HEK293 (cell line): ENCODE measurements around the gene SAE1.

Experiments
- FEZF1 ChIP-seq: fragments of 450-650 bp; formaldehyde crosslinking; IDR thresholded peaks from 2 replicates; pipeline ENCODE4 v1.5.1; 2016; ENCODE audit warnings: missing biosample characterization, missing genetic modification characterization
- KLF10 ChIP-seq: fragments of 450-650 bp; IDR thresholded peaks from 2 replicates; pipeline ENCODE4 v1.5.1; 2018; ENCODE audit warnings: missing biosample characterization, mild to moderate bottlenecking, missing genetic modification characterization
- KLF8 ChIP-seq: fragments of 450-650 bp; formaldehyde crosslinking; IDR thresholded peaks from 2 replicates; pipeline ENCODE4 v1.5.1; 2016; ENCODE audit warnings: missing biosample characterization, missing genetic modification characterization
- OSR2 ChIP-seq: fragments of 450-650 bp; formaldehyde crosslinking; IDR thresholded peaks from 2 replicates; pipeline ENCODE4 v1.5.1; 2016; ENCODE audit warnings: missing biosample characterization, missing genetic modification characterization
- OVOL3 ChIP-seq: fragments of 450-650 bp; formaldehyde crosslinking; IDR thresholded peaks from 2 replicates; pipeline ENCODE4 v1.5.1; 2016; ENCODE audit warnings: missing biosample characterization, missing genetic modification characterization
- PRDM1 ChIP-seq: fragments of 450-650 bp; formaldehyde crosslinking; IDR thresholded peaks from 2 replicates; pipeline ENCODE4; 2016; ENCODE audit warnings: missing biosample characterization, missing genetic modification characterization
- REPIN1 ChIP-seq: fragments of 450-650 bp; formaldehyde crosslinking; IDR thresholded peaks from 2 replicates; pipeline ENCODE4 v1.5.1; 2017; ENCODE audit warnings: missing biosample characterization, missing genetic modification characterization, low read depth
- SALL2 ChIP-seq: fragments of 450-650 bp; formaldehyde crosslinking; IDR thresholded peaks from 2 replicates; pipeline ENCODE4 v1.5.0; 2017; ENCODE audit warnings: missing biosample characterization, mild to moderate bottlenecking, missing genetic modification characterization, borderline replicate concordance
- YY1 ChIP-seq: fragments of 450-650 bp; formaldehyde crosslinking; IDR thresholded peaks from 2 replicates; pipeline ENCODE4 v1.5.1; 2018; ENCODE audit warnings: missing biosample characterization, missing genetic modification characterization
- YY2 ChIP-seq: fragments of 450-650 bp; formaldehyde crosslinking; IDR thresholded peaks from 2 replicates; pipeline ENCODE4 v1.5.1; 2016; ENCODE audit warnings: missing biosample characterization, missing genetic modification characterization
- ZFP41 ChIP-seq: fragments of 450-650 bp; formaldehyde crosslinking; IDR thresholded peaks from 2 replicates; pipeline ENCODE4 v1.5.1; 2016; ENCODE audit warnings: missing biosample characterization, missing genetic modification characterization, borderline replicate concordance
- ZNF10 ChIP-seq: fragments of 450-650 bp; formaldehyde crosslinking; IDR thresholded peaks from 2 replicates; pipeline ENCODE4 v1.5.1; 2017; ENCODE audit warnings: missing biosample characterization, missing genetic modification characterization
- ZNF133 ChIP-seq: fragments of 450-650 bp; formaldehyde crosslinking; IDR thresholded peaks from 2 replicates; pipeline ENCODE4 v1.5.1; 2016; ENCODE audit warnings: missing biosample characterization, missing genetic modification characterization
- ZNF155 ChIP-seq: fragments of 450-650 bp; formaldehyde crosslinking; IDR thresholded peaks from 2 replicates; pipeline ENCODE4 v1.5.1; 2016; ENCODE audit warnings: missing biosample characterization, missing genetic modification characterization
- ZNF19 ChIP-seq: fragments of 450-650 bp; formaldehyde crosslinking; IDR thresholded peaks from 2 replicates; pipeline ENCODE4; 2016; ENCODE audit warnings: missing biosample characterization, missing genetic modification characterization, low read depth
- ZNF248 ChIP-seq: fragments of 450-650 bp; formaldehyde crosslinking; IDR thresholded peaks from 2 replicates; pipeline ENCODE4 v1.5.1; 2017; ENCODE audit warnings: missing biosample characterization, missing genetic modification characterization
- ZNF292 ChIP-seq: fragments of 450-650 bp; formaldehyde crosslinking; IDR thresholded peaks from 2 replicates; pipeline ENCODE4 v1.5.1; 2016; ENCODE audit warnings: low read depth, missing biosample characterization, missing genetic modification characterization, borderline replicate concordance
- ZNF302 ChIP-seq: fragments of 450-650 bp; formaldehyde crosslinking; IDR thresholded peaks from 2 replicates; pipeline ENCODE4 v1.5.1; 2016; ENCODE audit warnings: missing biosample characterization, missing genetic modification characterization, low read depth
- ZNF501 ChIP-seq: fragments of 450-650 bp; formaldehyde crosslinking; IDR thresholded peaks from 2 replicates; pipeline ENCODE4 v1.5.1; 2016; ENCODE audit warnings: missing biosample characterization, missing genetic modification characterization
- ZNF521 ChIP-seq: fragments of 450-650 bp; formaldehyde crosslinking; IDR thresholded peaks from 2 replicates; pipeline ENCODE4 v1.5.1; 2017; ENCODE audit warnings: missing biosample characterization, mild to moderate bottlenecking, missing genetic modification characterization
- ZNF610 ChIP-seq: fragments of 450-650 bp; formaldehyde crosslinking; IDR thresholded peaks from 2 replicates; pipeline ENCODE4 v1.5.1; 2016; ENCODE audit warnings: missing biosample characterization, missing genetic modification characterization, borderline replicate concordance
- ZNF654 ChIP-seq: fragments of 450-650 bp; formaldehyde crosslinking; IDR thresholded peaks from 2 replicates; pipeline ENCODE4 v1.5.1; 2016; ENCODE audit warnings: low read depth, missing biosample characterization, missing genetic modification characterization
- ZNF677 ChIP-seq: fragments of 450-650 bp; IDR thresholded peaks from 2 replicates; pipeline ENCODE4 v1.5.0; 2018; ENCODE audit warnings: missing biosample characterization, mild to moderate bottlenecking, missing genetic modification characterization, moderate library complexity
- ZNF776 ChIP-seq: fragments of 450-650 bp; formaldehyde crosslinking; IDR thresholded peaks from 2 replicates; pipeline ENCODE4 v1.5.0; 2017; ENCODE audit warnings: missing biosample characterization, missing genetic modification characterization, borderline replicate concordance
- ZNF830 ChIP-seq: fragments of 450-650 bp; IDR thresholded peaks from 2 replicates; pipeline ENCODE4 v1.5.0; 2018; ENCODE audit warnings: missing biosample characterization, missing genetic modification characterization, low read depth, mild to moderate bottlenecking, moderate library complexity
- ZNF843 ChIP-seq: fragments of 450-650 bp; formaldehyde crosslinking; IDR thresholded peaks from 2 replicates; pipeline ENCODE4 v1.5.1; 2016; ENCODE audit warnings: missing biosample characterization, missing genetic modification characterization
- ZSCAN30 ChIP-seq: fragments of 450-650 bp; IDR thresholded peaks from 2 replicates; pipeline ENCODE4 v1.5.1; 2018; ENCODE audit warnings: missing biosample characterization, mild to moderate bottlenecking, missing genetic modification characterization, moderate library complexity
- TF ChIP-seq, protein P1 (sequence below): fragments of 450-650 bp; formaldehyde crosslinking; IDR thresholded peaks from 2 replicates; pipeline ENCODE4 v1.5.1; 2016; ENCODE audit warnings: missing biosample characterization, missing genetic modification characterization
- TF ChIP-seq, protein P2 (sequence below): fragments of 450-650 bp; formaldehyde crosslinking; IDR thresholded peaks from 2 replicates; pipeline ENCODE4 v1.5.1; 2016; ENCODE audit warnings: missing biosample characterization, missing genetic modification characterization
- TF ChIP-seq, protein P3 (sequence below): fragments of 450-650 bp; formaldehyde crosslinking; conservative IDR thresholded peaks from 2 replicates; pipeline ENCODE4 v1.5.1; 2016; ENCODE audit warnings: low read depth, missing biosample characterization, missing genetic modification characterization
- TF ChIP-seq, protein P4 (sequence below): fragments of 450-650 bp; formaldehyde crosslinking; IDR thresholded peaks from 2 replicates; pipeline ENCODE4 v1.5.1; 2017; ENCODE audit warnings: missing biosample characterization, missing genetic modification characterization

Gene SAE1

DNA sequence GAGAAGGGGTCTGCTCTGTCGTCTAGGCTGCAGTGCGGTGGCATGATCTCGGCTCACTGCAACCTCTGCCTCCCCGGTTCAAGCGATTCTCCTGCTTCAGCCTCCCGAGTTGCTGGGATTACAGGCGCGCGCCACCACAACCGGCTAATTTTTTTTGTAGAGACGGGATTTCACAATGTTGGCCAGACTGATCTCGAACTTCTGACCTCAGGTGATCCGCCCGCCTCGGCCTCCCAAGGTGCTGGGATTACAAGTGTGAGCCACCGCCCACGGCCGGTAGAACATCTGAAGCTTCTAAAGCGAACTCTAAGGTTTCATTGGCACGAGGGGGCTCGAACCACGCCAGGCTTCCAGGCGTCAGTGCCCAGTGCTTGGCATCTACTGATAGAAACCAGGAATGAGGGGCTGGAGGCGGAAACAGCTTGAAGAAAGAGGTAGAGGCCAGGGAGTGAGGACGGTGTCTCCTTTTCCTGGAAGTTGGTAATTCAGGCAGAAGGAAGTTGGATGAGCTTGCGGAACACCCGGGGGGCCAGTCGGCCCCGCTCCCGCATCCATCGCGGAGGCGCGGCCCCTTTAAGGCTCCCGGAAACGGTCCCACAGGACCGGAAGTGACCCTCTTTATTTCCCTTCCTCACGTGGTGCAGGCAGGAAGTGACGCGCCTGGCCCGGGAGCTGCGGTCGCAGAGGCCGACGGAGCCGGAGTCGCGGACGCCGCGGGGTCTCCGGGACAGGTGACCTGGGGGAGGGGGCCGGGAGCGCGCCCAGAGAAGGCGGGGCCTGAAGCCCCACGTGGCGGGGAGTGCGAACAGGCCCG, 125.5 kb downstream of the SAE1 start, which contains the start of gene CCDC9 (continued):
- TF ChIP-seq SALL2 (tag by site-specific recombination), result no peak
- TF ChIP-seq FEZF1 (tag by site-specific recombination), result no peak
- no peak for TF ChIP-seq ZNF776 (tag by site-specific recombination)
- TF ChIP-seq ZNF521 (tag by site-specific recombination), result no peak
- TF ChIP-seq, protein P1, sequence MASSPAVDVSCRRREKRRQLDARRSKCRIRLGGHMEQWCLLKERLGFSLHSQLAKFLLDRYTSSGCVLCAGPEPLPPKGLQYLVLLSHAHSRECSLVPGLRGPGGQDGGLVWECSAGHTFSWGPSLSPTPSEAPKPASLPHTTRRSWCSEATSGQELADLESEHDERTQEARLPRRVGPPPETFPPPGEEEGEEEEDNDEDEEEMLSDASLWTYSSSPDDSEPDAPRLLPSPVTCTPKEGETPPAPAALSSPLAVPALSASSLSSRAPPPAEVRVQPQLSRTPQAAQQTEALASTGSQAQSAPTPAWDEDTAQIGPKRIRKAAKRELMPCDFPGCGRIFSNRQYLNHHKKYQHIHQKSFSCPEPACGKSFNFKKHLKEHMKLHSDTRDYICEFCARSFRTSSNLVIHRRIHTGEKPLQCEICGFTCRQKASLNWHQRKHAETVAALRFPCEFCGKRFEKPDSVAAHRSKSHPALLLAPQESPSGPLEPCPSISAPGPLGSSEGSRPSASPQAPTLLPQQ (tag by site-specific recombination), result peak; percentile 100
- TF ChIP-seq, protein P2, sequence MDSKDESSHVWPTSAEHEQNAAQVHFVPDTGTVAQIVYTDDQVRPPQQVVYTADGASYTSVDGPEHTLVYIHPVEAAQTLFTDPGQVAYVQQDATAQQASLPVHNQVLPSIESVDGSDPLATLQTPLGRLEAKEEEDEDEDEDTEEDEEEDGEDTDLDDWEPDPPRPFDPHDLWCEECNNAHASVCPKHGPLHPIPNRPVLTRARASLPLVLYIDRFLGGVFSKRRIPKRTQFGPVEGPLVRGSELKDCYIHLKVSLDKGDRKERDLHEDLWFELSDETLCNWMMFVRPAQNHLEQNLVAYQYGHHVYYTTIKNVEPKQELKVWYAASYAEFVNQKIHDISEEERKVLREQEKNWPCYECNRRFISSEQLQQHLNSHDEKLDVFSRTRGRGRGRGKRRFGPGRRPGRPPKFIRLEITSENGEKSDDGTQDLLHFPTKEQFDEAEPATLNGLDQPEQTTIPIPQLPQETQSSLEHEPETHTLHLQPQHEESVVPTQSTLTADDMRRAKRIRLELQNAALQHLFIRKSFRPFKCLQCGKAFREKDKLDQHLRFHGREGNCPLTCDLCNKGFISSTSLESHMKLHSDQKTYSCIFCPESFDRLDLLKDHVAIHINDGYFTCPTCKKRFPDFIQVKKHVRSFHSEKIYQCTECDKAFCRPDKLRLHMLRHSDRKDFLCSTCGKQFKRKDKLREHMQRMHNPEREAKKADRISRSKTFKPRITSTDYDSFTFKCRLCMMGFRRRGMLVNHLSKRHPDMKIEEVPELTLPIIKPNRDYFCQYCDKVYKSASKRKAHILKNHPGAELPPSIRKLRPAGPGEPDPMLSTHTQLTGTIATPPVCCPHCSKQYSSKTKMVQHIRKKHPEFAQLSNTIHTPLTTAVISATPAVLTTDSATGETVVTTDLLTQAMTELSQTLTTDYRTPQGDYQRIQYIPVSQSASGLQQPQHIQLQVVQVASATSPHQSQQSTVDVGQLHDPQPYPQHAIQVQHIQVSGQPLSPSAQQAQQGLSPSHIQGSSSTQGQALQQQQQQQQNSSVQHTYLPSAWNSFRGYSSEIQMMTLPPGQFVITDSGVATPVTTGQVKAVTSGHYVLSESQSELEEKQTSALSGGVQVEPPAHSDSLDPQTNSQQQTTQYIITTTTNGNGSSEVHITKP (tag by site-specific recombination), result peak; percentile 55; the same call in 1 of the 2 replicates
- TF ChIP-seq KLF10 (tag by site-specific recombination), result peak; percentile 73; the same call in 1 of the 2 replicates
- no peak for TF ChIP-seq ZNF155 (tag by site-specific recombination)
- TF ChIP-seq, protein P3, sequence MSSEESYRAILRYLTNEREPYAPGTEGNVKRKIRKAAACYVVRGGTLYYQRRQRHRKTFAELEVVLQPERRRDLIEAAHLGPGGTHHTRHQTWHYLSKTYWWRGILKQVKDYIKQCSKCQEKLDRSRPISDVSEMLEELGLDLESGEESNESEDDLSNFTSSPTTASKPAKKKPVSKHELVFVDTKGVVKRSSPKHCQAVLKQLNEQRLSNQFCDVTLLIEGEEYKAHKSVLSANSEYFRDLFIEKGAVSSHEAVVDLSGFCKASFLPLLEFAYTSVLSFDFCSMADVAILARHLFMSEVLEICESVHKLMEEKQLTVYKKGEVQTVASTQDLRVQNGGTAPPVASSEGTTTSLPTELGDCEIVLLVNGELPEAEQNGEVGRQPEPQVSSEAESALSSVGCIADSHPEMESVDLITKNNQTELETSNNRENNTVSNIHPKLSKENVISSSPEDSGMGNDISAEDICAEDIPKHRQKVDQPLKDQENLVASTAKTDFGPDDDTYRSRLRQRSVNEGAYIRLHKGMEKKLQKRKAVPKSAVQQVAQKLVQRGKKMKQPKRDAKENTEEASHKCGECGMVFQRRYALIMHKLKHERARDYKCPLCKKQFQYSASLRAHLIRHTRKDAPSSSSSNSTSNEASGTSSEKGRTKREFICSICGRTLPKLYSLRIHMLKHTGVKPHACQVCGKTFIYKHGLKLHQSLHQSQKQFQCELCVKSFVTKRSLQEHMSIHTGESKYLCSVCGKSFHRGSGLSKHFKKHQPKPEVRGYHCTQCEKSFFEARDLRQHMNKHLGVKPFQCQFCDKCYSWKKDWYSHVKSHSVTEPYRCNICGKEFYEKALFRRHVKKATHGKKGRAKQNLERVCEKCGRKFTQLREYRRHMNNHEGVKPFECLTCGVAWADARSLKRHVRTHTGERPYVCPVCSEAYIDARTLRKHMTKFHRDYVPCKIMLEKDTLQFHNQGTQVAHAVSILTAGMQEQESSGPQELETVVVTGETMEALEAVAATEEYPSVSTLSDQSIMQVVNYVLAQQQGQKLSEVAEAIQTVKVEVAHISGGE (tag by site-specific recombination), result peak; percentile 95
- no peak for TF ChIP-seq ZNF830 (tag by site-specific recombination)
- TF ChIP-seq ZNF677 (tag by site-specific recombination), result no peak
- TF ChIP-seq, protein P4, sequence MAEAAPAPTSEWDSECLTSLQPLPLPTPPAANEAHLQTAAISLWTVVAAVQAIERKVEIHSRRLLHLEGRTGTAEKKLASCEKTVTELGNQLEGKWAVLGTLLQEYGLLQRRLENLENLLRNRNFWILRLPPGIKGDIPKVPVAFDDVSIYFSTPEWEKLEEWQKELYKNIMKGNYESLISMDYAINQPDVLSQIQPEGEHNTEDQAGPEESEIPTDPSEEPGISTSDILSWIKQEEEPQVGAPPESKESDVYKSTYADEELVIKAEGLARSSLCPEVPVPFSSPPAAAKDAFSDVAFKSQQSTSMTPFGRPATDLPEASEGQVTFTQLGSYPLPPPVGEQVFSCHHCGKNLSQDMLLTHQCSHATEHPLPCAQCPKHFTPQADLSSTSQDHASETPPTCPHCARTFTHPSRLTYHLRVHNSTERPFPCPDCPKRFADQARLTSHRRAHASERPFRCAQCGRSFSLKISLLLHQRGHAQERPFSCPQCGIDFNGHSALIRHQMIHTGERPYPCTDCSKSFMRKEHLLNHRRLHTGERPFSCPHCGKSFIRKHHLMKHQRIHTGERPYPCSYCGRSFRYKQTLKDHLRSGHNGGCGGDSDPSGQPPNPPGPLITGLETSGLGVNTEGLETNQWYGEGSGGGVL (tag by site-specific recombination), result no peak
- TF ChIP-seq YY2 (tag by site-specific recombination), result no peak
- TF ChIP-seq ZNF501 (tag by site-specific recombination), result no peak
- no peak for TF ChIP-seq YY1 (tag by site-specific recombination)
- no peak for TF ChIP-seq PRDM1 (tag by site-specific recombination)
- peak; percentile 46; the same call in 1 of the 2 replicates for TF ChIP-seq ZNF610 (tag by site-specific recombination)
- TF ChIP-seq ZNF248, result no peak
- no peak for TF ChIP-seq ZNF843 (tag by site-specific recombination)
- TF ChIP-seq ZNF654, result no peak
- TF ChIP-seq ZFP41, result no peak
- no peak for TF ChIP-seq ZNF19 (tag by site-specific recombination)
- TF ChIP-seq ZNF133 (tag by site-specific recombination), result no peak
- no peak for TF ChIP-seq REPIN1
- TF ChIP-seq ZSCAN30, result peak; percentile 11; the same call in 1 of the 2 replicates
- TF ChIP-seq OSR2 (tag by site-specific recombination), result peak; percentile 73
- no peak for TF ChIP-seq ZNF10 (tag by site-specific recombination)
- TF ChIP-seq OVOL3 (tag by site-specific recombination), result no peak
- peak; percentile 13; the same call in 1 of the 2 replicates for TF ChIP-seq KLF8 (tag by site-specific recombination)
- no peak for TF ChIP-seq ZNF302 (tag by site-specific recombination)
- TF ChIP-seq ZNF292 (tag by site-specific recombination), result no peak
